ENCODE results near the gene LINGO1. TPM values are rescaled to one million over a fixed set of nuclear protein-coding genes. Genes with fewer than 3 reads are reported as not detected.

LINGO1 gene
- polyA plus RNA-seq, 3 donors = not detected

- no peak overlapping the region for H3K4me3 Mint-ChIP-seq
- 78% methylated on average over 9 of the region's 13 CpGs for WGBS (ENCODE audit: insufficient coverage)
- H3K9me3 ChIP-seq (replicated peaks in 1 of 2; ENCODE audit: control insufficient read depth in 1 of 2, insufficient read depth in 1 of 2, low read length in 2 of 2) = no peaks in the 10 kb centered on the region
- H3K4me2 ChIP-seq (replicated peaks; ENCODE audit: extremely low read depth, low read length, poor library complexity, severe bottlenecking) = no peak overlapping the region
- no peak for DNase-seq
- no peaks in the 10 kb centered on the region for H3K9me3 Mint-ChIP-seq
- no peak for TF ChIP-seq CTCF (IDR thresholded peaks at IDR 0.05)
- H3K27me3 ChIP-seq (ENCODE audit: control insufficient read depth in 2 of 2, insufficient read depth in 2 of 2, low read length in 2 of 2) = peaks cover 0 to 2% of the 10 kb centered on the region in 2 donors
- no peak overlapping the region for H2AFZ ChIP-seq (ENCODE audit: insufficient read depth, low read depth, low read length, poor library complexity, severe bottlenecking)
- H3K4me3 ChIP-seq (replicated peaks in 1 of 3; ENCODE audit: low read depth in 2 of 3, low read length in 3 of 3) = no peak overlapping the region
- no peaks in the 10 kb centered on the region for H3K4me1 Mint-ChIP-seq
- H3K36me3 ChIP-seq (replicated peaks in 1 of 2; ENCODE audit: control insufficient read depth in 1 of 2, insufficient read depth in 2 of 2, low read length in 2 of 2) = no peaks in the 10 kb centered on the region
- intact Hi-C loops (cut with micrococcal nuclease) = no loop called here
- H3K27ac Mint-ChIP-seq = no peak overlapping the region
- H3K79me2 ChIP-seq (ENCODE audit: insufficient read depth, low read length) = no peaks in the 10 kb centered on the region
- no peak overlapping the region for H3K27ac ChIP-seq (ENCODE audit: low read depth in 1 of 2, low read length in 2 of 2)
- H3K9ac ChIP-seq (ENCODE audit: insufficient read depth, low read length, poor library complexity, severe bottlenecking) = no peak overlapping the region
- H4K20me1 ChIP-seq (ENCODE audit: insufficient read depth, low read length) = no peaks in the 10 kb centered on the region
- no peaks in the 10 kb centered on the region for H3K36me3 Mint-ChIP-seq
- H3K27me3 Mint-ChIP-seq (ENCODE audit: low read depth in 3 of 3) = peaks cover 2 to 11% (median 9%) of the 10 kb centered on the region in 3 donors
- no peaks in the 10 kb centered on the region for H3K4me1 ChIP-seq (ENCODE audit: control insufficient read depth in 1 of 2, insufficient read depth in 2 of 2, low read length in 2 of 2)
Measured at GRCh38 chr15:77671362-77672056, 38.8 kb upstream of the LINGO1 start.

DNA sequence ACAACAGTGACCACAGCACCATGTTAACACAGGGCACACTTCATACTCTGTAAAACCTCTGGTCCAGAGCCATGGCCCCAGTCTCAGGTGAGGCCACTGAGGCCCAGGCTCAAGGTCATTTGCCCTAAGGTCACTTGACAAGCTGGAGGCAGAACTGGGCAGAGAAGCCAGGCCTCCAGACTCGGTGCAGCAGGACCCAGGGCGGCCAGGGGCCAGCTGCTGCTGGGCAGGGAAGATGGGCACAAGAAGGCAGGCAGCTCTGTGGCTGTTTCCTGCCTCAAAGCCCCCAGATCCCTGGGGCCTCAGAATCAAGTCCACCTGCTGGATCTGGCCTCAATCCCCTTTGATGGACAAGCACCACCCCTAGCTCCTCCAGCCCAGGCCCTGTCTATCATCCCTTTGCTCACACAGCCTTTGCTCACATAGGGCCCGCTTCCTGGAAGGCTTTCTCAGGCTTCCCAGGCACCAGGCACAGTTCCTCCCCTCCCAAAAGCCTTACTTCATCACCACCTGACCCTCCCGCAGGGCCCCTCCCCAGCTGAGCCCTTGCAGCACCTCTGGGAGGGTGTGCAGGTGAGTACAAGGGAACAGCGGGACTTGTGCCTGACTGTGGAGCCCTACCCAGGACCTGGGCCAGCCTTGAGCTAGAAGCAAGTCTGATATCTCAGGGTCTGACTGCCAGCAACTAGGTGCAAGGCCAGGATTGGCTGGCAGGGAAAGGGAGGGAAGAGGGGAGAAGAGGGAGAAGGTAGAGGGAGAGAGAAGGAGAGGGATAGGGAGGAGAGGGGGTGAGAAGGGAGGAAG lies 38.0 kb upstream of the LINGO1 start:
- Histone ChIP-seq H3K9ac (ENCODE audit: insufficient read depth, low read length, poor library complexity, severe bottlenecking) (no peak overlapping the region), H3K79me2 (ENCODE audit: insufficient read depth, low read length) (no peaks in the 10 kb centered on the region), H3K4me3 (replicated peaks in 1 of 3; ENCODE audit: low read depth in 2 of 3, low read length in 3 of 3) (no peak overlapping the region), H3K27me3 (ENCODE audit: control insufficient read depth in 2 of 2, insufficient read depth in 2 of 2, low read length in 2 of 2) (peaks cover 0 to 2% of the 10 kb centered on the region in 2 donors), H3K4me1 (ENCODE audit: control insufficient read depth in 1 of 2, insufficient read depth in 2 of 2, low read length in 2 of 2) (no peaks in the 10 kb centered on the region), H2AFZ (ENCODE audit: insufficient read depth, low read depth, low read length, poor library complexity, severe bottlenecking) (no peak overlapping the region), H3K4me2 (replicated peaks; ENCODE audit: extremely low read depth, low read length, poor library complexity, severe bottlenecking) (no peak overlapping the region), H3K36me3 (replicated peaks in 1 of 2; ENCODE audit: control insufficient read depth in 1 of 2, insufficient read depth in 2 of 2, low read length in 2 of 2) (no peaks in the 10 kb centered on the region), H4K20me1 (ENCODE audit: insufficient read depth, low read length) (no peaks in the 10 kb centered on the region), H3K27ac (ENCODE audit: low read depth in 1 of 2, low read length in 2 of 2) (no peak overlapping the region), H3K9me3 (replicated peaks in 1 of 2; ENCODE audit: control insufficient read depth in 1 of 2, insufficient read depth in 1 of 2, low read length in 2 of 2) (no peaks in the 10 kb centered on the region)
- Mint-ChIP-seq H3K36me3 (no peaks in the 10 kb centered on the region), H3K4me1 (no peaks in the 10 kb centered on the region), H3K27ac (no peak overlapping the region), H3K27me3 (ENCODE audit: low read depth in 3 of 3) (peaks cover 8 to 9% (median 9%) of the 10 kb centered on the region in 3 donors), H3K9me3 (no peaks in the 10 kb centered on the region), H3K4me3 (no peak overlapping the region)
- TF ChIP-seq CTCF (IDR thresholded peaks at IDR 0.05) = no peak
- intact Hi-C loops (cut with micrococcal nuclease) = no loop called here
- DNase-seq = no peak
- WGBS (ENCODE audit: insufficient coverage) = 95% methylated on average over 4 of the region's 5 CpGs

Data from CD14-positive monocyte (primary cell).